GM13977 (cell line): ENCODE data around the gene DMAP1.

Source experiments
- DNase-seq: peaks from one replicate; pipeline ENCODE4 v3.0.0; 2012; ENCODE audit warnings: low spot score
- in situ Hi-C: fragments of 300-500 bp; cut with MboI; formaldehyde crosslinking; loops from one replicate; pipeline ENCODE4 v1.12.0; 2022; ENCODE audit warnings: low sequenced_read_pairs, low pct_unique_long_range_greater_than_20kb, mixed read lengths, inconsistent platforms; ENCODE audit not compliant: unreplicated experiment
- TF ChIP-seq, protein P1 (sequence below): IDR thresholded peaks from 2 replicates; pipeline ENCODE4 v1.5.1; 2012; ENCODE audit warnings: mild to moderate bottlenecking, control low read depth; ENCODE audit not compliant: insufficient read depth; ENCODE audit errors: extremely low read depth, missing control alignments

The DMAP1 gene

DNA sequence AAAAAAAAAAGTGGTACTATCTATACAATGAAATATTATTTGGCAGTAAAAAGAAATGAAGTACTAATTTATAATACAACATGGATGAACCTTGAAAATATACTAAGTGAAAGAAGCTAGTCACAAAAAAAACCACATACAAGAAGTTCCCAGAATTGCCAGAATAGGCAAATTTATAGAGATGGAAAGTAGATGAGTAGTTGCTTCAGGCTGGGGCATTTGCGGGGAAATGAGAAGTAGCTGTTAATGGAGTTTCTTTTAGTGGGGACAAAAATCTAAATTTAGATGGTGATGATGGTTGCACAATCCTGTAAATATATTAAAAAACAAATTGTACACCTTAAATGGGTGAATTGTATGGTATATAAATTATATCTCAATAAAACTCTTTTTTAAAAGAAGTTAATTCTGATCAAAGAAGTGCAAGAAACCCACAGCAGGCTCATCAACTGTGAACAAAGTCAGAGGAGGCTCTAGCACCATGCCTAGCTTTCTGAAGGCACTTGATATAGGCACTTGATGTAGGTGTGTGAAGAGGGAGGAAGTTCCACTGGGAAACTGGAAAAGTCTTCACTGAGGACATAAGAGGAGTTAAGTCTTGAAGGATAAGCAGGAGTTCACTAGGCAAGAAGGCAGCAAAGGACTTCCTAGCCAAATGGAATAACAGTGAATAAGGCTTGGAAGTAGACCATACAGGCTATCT is 52.5 kb downstream of the DMAP1 start:
- no peak for DNase-seq
- in situ Hi-C loops, result no loop called here
- TF ChIP-seq, protein P1, sequence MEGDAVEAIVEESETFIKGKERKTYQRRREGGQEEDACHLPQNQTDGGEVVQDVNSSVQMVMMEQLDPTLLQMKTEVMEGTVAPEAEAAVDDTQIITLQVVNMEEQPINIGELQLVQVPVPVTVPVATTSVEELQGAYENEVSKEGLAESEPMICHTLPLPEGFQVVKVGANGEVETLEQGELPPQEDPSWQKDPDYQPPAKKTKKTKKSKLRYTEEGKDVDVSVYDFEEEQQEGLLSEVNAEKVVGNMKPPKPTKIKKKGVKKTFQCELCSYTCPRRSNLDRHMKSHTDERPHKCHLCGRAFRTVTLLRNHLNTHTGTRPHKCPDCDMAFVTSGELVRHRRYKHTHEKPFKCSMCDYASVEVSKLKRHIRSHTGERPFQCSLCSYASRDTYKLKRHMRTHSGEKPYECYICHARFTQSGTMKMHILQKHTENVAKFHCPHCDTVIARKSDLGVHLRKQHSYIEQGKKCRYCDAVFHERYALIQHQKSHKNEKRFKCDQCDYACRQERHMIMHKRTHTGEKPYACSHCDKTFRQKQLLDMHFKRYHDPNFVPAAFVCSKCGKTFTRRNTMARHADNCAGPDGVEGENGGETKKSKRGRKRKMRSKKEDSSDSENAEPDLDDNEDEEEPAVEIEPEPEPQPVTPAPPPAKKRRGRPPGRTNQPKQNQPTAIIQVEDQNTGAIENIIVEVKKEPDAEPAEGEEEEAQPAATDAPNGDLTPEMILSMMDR, result no peak

DNA sequence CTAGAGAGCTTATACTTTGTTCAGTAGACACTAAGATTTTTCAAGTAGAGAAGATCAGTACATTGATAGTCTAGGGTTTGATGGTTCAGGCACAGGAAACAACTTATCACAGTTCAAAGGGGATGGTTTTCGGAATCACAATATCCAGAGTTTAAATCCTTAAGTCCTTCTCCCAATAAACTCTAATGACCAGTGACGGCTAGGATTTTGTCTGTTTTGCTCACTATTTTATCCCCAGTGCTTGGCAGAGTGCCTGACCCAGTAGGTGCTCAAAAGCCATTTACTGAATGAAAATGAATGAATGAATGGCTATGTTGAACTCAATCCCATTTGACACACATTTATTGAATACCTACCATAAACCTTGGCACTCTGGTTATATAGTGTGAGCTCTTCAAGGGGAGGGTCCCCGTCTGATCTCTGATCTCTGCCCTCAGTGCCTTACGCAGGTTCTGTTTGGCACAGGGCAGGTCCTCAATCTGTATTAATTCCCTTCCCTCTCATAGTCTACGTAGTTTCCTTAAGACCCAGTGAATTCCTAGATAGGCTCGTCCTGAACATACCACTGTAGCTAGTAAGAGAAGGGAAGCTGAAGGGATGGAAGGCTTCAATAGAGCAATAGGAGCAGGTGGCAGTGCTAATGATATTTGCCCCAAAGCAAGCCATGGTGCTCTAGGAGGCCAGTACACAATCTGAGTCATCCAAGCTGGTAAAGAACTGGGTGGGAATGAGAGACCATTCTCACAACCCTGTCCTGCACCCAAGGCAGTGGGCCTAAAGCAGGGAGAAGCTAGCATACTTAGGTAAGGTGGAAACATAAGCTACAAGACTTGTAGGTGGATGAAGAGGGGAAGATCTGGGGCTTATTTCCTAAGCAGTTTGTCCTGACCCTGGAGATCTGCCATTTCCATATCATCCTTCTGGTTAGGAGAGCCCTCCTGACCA is 53.4 kb downstream of the DMAP1 start:
- TF ChIP-seq, protein P1, result no peak
- DNase-seq, result no peak
- in situ Hi-C loops, result no loop called here

DNA sequence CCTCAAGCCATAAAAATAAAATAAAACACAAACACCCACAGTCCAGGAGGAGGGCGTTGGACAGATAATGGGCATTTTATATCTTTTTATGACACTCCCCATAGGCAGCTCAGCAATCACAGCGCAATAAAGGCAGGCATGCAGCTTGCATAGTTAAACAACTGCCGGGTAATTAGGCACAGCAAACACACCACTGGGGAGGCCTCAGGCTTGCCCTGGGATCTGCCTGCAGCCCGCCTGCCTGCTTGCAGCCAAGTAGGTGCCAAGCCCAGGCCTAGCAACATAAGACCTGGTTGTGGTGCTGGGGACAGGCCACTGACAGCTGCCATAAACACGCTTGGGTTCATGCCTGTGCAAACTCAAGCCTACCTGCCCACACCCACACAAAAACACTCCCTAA is 54.2 kb downstream of the DMAP1 start:
- TF ChIP-seq, protein P1, result no peak
- in situ Hi-C loops, result no loop called here
- DNase-seq, result no peak

DNA sequence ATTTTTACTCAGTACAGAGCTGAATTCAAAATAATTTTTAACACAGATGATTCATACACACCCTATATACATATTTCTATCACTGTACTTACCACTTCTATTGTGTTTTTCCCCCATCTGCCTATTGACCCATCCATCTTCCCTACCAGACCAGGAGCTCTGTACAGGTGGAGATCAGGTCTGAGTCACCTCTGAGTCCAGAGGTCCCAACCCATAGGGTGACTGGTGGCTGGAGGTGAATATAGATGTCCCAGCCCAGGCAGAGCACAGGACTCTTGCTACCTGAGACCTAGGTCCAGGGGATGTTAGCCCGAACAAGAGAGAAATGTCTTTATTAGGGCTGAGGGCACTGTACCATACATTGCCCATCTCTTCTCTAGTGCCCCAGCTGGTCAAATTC is 54.8 kb downstream of the DMAP1 start:
- TF ChIP-seq, protein P1, result no peak
- no peak for DNase-seq
- in situ Hi-C loops, result no loop called here
